Lower lobe of right lung (tissue), 2 donors: ENCODE data around the gene SLAMF9. TPM values are rescaled to one million over a fixed set of nuclear protein-coding genes. Genes with fewer than 3 reads are reported as not detected.

Experiments used
- ATAC-seq, 2 donors: fragments of 200-7000 bp; cut with Tn5 transposase; one replicate each; pipeline ENCODE4 v1.9.1; 2020 to 2022; ENCODE audit warnings: mild to moderate bottlenecking in 2 of 2, moderate library complexity in 2 of 2
- DNase-seq: peaks from one replicate; pipeline ENCODE4 v3.0.0-alpha.2; 2020
- H3K27ac ChIP-seq: fragments of 200-600 bp; one replicate; pipeline ENCODE4 v1.8.0; 2022
- H3K27me3 ChIP-seq: fragments of 200-600 bp; one replicate; pipeline ENCODE4 v1.8.0; 2022; ENCODE audit warnings: low read depth
- H3K36me3 ChIP-seq: fragments of 200-600 bp; one replicate; pipeline ENCODE4 v1.8.0; 2022; ENCODE audit warnings: mild to moderate bottlenecking
- H3K4me1 ChIP-seq: fragments of 200-600 bp; one replicate; pipeline ENCODE4 v1.8.0; 2022
- H3K4me3 ChIP-seq: fragments of 200-600 bp; one replicate; pipeline ENCODE4 v1.8.0; 2022; ENCODE audit warnings: mild to moderate bottlenecking
- H3K9me3 ChIP-seq: fragments of 200-600 bp; one replicate; pipeline ENCODE4 v1.8.0; 2022
- intact Hi-C: fragments of 100-400 bp; cut with DNase I; formaldehyde crosslinking; loops from one replicate; pipeline ENCODE4 v1.11.0; 2022
- total RNA-seq: library from RNA; stranded (reverse); fragmentation: NEBNext Ultra II Directional; extraction: Animal tissue kit (Norgen Biotek cat#: 25700); gene quantifications from one replicate; pipeline ENCODE4 v1.2.1, GENCODE V29; 2021
- TF ChIP-seq, protein P1 (sequence below): fragments of 200-600 bp; IDR thresholded peaks from one replicate; pipeline ENCODE4 v1.8.0; 2022; ENCODE audit warnings: antibody characterized with exemption, mild to moderate bottlenecking
- donor health status: DM: no; HTN: yes; CAD: no; lungs with severe emphysema.

The SLAMF9 gene
- total RNA-seq, 1 donor from 2014 or later, result not detected

DNA sequence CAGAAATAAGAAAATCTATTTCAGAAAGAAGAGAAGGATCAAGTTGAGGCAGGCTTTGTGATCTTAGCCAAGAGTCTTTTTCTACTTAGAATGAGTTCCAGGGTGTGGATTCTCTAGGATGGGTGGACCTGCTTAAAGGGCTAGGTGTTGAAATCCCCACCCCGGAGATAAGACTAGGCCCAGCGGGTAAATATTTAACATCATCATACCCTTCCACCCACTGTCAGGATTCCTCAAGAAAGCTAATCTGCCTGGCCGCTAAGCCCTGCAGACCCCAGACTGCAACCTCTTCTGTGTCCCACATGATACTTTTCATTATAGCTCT, 14.4 kb downstream of the SLAMF9 start:
- no peak for DNase-seq
- Histone ChIP-seq H3K36me3 (no peaks in the 10 kb centered on the region), H3K9me3 (no peaks in the 10 kb centered on the region), H3K27ac (no peak overlapping the region), H3K27me3 (peaks cover 6% of the 10 kb centered on the region), H3K4me1 (peaks cover 17% of the 10 kb centered on the region), H3K4me3 (no peak overlapping the region)
- ATAC-seq, result no peak
- intact Hi-C loops, result loop anchor here (5.0 kb wide), 1 partner anchor 68 kb away; no protein-coding TSS in a partner anchor
- TF ChIP-seq, protein P1, sequence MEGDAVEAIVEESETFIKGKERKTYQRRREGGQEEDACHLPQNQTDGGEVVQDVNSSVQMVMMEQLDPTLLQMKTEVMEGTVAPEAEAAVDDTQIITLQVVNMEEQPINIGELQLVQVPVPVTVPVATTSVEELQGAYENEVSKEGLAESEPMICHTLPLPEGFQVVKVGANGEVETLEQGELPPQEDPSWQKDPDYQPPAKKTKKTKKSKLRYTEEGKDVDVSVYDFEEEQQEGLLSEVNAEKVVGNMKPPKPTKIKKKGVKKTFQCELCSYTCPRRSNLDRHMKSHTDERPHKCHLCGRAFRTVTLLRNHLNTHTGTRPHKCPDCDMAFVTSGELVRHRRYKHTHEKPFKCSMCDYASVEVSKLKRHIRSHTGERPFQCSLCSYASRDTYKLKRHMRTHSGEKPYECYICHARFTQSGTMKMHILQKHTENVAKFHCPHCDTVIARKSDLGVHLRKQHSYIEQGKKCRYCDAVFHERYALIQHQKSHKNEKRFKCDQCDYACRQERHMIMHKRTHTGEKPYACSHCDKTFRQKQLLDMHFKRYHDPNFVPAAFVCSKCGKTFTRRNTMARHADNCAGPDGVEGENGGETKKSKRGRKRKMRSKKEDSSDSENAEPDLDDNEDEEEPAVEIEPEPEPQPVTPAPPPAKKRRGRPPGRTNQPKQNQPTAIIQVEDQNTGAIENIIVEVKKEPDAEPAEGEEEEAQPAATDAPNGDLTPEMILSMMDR, result no peak

DNA sequence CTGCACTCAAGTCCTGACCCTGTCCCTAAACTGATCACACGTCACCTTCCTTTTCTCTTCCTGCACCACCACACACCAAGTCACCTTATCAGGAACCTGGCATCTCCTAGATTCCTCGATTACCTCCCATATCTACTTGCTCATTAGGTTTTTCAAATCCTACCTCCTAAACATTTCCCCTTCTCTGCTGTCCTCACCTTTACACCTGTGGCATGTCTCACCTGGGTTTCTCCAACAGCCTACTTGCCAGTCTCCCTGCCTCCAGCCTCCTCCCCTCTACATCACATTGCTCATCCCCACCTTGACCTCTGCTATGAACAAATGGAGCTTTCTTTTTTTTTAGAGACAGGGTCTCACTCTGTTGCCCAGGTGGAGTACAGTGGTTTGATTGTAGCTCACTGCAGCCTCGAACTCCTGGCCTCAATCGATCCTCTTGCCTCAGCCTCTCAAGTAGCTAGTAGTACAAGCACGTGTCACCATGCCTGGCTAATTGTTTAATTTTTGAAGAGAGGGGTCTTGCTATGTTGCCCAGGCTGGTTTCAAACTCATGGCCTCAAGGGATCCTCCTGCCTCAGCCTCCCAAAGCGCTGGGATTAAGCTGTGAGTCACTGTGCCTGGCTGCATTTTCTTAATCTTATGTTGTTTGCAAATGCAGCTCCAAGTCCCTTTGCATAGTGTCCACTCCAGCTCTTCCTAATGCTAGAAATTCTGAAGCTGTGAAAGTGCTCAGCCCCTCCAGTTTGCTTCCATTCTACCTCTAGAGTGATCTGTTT, 14.9 kb downstream of the SLAMF9 start:
- Histone ChIP-seq H3K9me3 (no peaks in the 10 kb centered on the region), H3K27ac (no peak overlapping the region), H3K36me3 (no peaks in the 10 kb centered on the region), H3K27me3 (peaks cover under 1% of the 10 kb centered on the region), H3K4me1 (peaks cover 17% of the 10 kb centered on the region), H3K4me3 (no peak overlapping the region)
- no peak for DNase-seq
- TF ChIP-seq, protein P1, result no peak
- ATAC-seq, result no peak
- intact Hi-C loops, result loop anchor here (5.0 kb wide), 1 partner anchor 68 kb away; no protein-coding TSS in a partner anchor

DNA sequence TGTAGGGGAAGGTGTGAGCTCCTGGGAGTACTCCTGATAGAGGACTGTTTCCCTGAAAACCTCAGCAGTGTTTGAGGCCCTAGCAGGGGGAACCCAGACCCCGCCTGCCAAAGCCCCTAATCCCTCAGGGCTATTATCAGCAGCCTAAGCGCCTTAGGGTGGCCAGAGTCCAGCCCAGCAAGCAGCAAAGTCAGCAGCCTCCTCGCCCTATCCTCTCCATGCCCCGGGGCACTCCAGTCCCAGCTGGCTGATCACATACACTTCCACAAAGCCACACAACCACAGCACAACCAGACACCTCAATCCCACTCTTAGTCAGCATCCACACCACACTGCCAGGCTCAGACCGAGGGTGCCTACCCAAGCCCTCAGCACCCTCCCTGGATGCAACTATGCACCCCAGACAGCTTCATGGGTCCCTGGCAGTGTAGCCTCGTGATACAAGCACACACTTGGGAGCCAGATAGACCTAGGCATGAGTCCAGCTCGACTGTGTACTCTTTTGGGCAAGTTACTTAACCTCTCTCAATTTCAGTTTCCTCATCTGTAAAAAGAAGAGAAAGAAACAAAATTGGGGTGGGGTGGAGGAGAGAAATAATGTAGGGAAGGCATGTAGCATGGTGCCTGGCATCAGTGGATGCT, 15.7 kb downstream of the SLAMF9 start:
- H3K4me1 ChIP-seq, result peaks cover 17% of the 10 kb centered on the region
- H3K4me3 ChIP-seq, result no peak overlapping the region
- H3K9me3 ChIP-seq, result no peaks in the 10 kb centered on the region
- intact Hi-C loops, result loop anchor here (5.0 kb wide), 1 partner anchor 69 kb away; no protein-coding TSS in a partner anchor
- no peak for DNase-seq
- TF ChIP-seq, protein P1, result no peak
- ATAC-seq, result no peak
- no peaks in the 10 kb centered on the region for H3K27me3 ChIP-seq
- no peak overlapping the region for H3K27ac ChIP-seq
- no peaks in the 10 kb centered on the region for H3K36me3 ChIP-seq

DNA sequence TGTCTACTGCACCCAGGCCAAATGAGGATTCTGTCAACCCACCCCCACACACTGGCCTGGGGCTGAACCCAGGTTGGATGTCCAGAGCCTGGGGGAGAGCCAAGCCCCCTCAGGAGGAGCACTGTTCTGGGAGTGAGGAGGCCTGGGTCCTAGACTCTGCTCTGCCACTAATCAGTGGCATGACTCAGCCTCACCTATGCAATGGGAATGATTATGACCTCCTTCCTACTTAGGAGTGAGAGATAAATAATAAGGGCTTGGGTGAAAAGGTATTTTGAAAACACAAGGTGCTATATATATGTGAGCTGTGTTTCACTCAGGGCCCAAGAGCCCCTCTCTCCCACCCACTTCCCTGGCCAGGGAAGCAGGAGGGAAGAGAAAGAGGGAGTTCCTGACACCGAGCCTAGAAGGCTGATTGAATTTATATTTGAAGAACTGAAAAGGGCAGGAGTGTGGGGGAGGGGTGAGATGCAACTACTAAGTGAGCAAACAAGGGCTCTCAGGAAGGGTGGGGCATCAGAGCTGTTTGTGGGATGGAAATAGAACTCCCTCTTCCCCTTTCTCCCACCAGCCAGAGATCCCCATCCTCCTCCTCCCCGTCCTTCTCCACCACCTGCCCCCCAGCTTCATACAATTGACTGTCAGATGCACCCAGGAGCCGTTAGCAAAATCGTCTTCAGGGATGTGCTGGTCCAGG, 16.8 kb downstream of the SLAMF9 start:
- peak in 1 of 2 donors; percentile 4 for ATAC-seq
- intact Hi-C loops, result loop anchor here (5.0 kb wide), 1 partner anchor 70 kb away; no protein-coding TSS in a partner anchor

More for the DNA sequence above, 16.8 kb downstream of the SLAMF9 start:
- Histone ChIP-seq H3K4me3 (no peak overlapping the region), H3K36me3 (no peaks in the 10 kb centered on the region), H3K27ac (no peak overlapping the region), H3K9me3 (no peaks in the 10 kb centered on the region), H3K4me1 (peaks cover 17% of the 10 kb centered on the region), H3K27me3 (no peaks in the 10 kb centered on the region)
- DNase-seq, result no peak
- TF ChIP-seq, protein P1, result no peak
